H7 (cell line): ENCODE data around the gene ZNF10. TPM values are rescaled to one million over a fixed set of nuclear protein-coding genes. Genes with fewer than 3 reads are reported as not detected.

Experiments
- DNase-seq: peaks from one replicate; pipeline ENCODE4 v3.0.0; 2012
- H3K27me3 ChIP-seq: 2 replicates; pipeline ENCODE4 v1.6.0; 2011; ENCODE audit warnings: mild to moderate bottlenecking, low read length; ENCODE audit not compliant: control insufficient read depth, insufficient read depth
- H3K36me3 ChIP-seq: replicated peaks from 2 replicates; pipeline ENCODE4 v1.5.1; 2011; ENCODE audit warnings: low read length; ENCODE audit not compliant: control insufficient read depth, insufficient read depth
- H3K4me3 ChIP-seq: 2 replicates; pipeline ENCODE4 v1.5.1; 2011; ENCODE audit warnings: low read depth, mild to moderate bottlenecking, control low read depth, low read length, moderate library complexity; ENCODE audit not compliant: insufficient read depth
- total RNA-seq: library from RNA; depleted of rRNA; stranded (reverse); fragments of >200 nt; shearing (Covaris generic); gene quantifications from 2 replicates; pipeline ENCODE4 v1.2.3, GENCODE V29; 2014

Gene ZNF10
- total RNA-seq, 1 experiment from 2014 or later: 2.2 TPM

GRCh38 chr12:133165776-133166175 is 35.3 kb downstream of the ZNF10 start:
- no peak for DNase-seq
- Histone ChIP-seq H3K36me3 (no peaks in the 10 kb centered on the region), H3K27me3 (no peaks in the 10 kb centered on the region), H3K4me3 (no peak overlapping the region)

- no peaks in the 10 kb centered on the region for H3K36me3 ChIP-seq
- DNase-seq: no peak
- no peak overlapping the region for H3K4me3 ChIP-seq
- H3K27me3 ChIP-seq: no peaks in the 10 kb centered on the region
Measured at GRCh38 chr12:133172491-133172890, 42.1 kb downstream of the ZNF10 start.

DNA sequence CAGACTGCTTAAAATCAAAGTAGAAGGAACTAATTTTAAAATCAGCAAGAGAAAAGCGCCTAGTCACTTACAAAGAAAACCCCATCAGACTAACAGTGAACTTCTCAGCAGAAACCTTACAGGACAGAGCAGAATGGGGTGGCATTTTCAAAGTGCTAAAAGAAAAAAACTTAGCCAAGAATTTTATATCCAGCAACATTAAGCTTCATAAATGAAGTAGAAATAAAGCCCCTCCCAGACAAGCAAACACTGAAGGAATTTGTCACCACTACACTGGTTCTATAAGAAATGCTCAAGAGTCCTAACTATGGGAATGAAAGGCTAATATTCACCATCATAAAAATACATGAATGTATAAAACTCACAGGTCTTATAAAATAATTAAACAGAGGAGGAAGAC is 44.5 kb downstream of the ZNF10 start:
- Histone ChIP-seq H3K27me3 (no peaks in the 10 kb centered on the region), H3K4me3 (no peak overlapping the region), H3K36me3 (no peaks in the 10 kb centered on the region)
- no peak for DNase-seq

DNA sequence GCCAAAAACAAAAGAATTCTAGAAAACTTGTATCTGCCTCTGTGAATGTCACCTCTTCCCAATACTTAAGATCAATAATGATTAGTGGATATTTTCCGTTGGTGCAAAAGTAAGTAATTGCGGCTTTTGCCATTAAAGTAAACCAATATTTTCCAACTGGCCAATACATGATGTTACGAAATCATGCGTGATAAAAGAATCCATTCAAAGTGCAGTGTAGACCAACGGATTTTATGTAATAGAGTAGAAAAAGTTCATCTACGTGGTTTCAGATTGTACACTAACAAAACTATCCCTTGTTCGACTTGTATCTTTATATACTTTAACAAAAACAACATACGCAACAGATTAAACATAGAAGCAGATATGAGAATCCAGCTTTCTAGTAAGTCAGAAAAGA is 50.2 kb downstream of the ZNF10 start:
- H3K4me3 ChIP-seq: no peak overlapping the region
- no peak for DNase-seq
- H3K36me3 ChIP-seq: peaks cover 14% of the 10 kb centered on the region
- no peaks in the 10 kb centered on the region for H3K27me3 ChIP-seq

DNA sequence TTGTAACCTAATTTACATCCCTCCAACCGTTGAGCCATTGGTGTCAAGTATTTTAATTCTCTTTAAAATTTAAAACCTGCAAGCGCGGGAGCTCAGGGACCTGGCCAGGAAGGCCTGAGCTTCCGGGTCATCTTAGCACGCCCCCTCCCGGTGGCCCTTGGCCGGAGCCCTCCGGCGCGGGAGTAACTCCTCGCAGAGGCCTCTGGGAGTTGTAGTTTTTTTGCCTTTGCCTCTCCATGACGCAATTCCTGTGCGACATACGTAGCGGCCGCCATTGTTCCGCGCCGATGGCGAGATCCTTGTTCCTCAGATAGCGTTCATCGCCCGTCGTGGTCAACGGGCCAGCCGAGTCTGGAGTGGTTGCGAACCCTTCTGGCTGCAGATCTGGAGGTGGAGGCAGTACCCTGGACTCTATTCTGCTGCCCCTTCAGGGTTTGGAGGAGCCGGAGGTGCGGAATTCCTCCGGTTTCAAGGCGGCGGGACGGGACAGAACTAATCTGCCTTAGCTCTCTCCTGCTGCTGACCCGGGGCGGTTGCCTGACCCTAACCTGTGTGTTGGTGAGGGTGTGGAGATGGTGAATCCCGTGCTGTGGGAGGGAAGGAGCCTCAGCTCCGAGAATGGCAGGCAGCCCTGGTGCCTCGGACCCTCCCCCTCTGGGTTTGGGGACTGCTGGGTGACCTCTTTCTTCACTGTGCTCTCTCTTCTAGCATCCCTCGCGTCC is 51.0 kb downstream of the ZNF10 start, which contains the start of gene ZNF268:
Gene ZNF268 (plus strand): TSS at position 258 of the 722 bp plus-strand sequence. CDS start 503 bp downstream, outside the sequence.
- DNase-seq: peak; percentile 95
- peak within 1 kb of the TSS; percentile 87 for H3K4me3 ChIP-seq
- H3K36me3 ChIP-seq: peaks cover 17% of the 10 kb centered on the region
- no peaks in the 10 kb centered on the region for H3K27me3 ChIP-seq

DNA sequence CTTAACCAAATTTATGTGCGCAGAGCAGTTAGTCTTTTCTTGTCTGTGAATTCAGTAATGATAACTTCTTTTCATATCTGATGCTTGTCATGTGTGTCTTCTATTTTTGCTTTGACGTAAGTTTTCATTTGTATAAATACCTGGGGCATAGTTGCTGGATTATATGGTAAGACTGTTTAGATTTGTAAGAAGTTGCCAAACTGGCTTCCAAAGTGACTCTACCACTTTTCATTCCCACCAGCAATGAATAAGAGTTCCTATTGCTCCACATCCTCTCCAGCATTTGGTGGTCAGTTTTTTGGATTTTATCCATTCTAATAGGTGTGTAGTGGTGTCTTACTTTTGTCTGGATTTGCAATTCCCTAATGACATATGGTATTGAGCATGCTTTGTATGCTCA is 59.7 kb downstream of the ZNF10 start:
- Histone ChIP-seq H3K27me3 (no peaks in the 10 kb centered on the region), H3K4me3 (no peak overlapping the region), H3K36me3 (peaks cover 54% of the 10 kb centered on the region)
- no peak for DNase-seq

- Histone ChIP-seq H3K36me3 (peaks cover 45% of the 10 kb centered on the region), H3K4me3 (no peak overlapping the region), H3K27me3 (no peaks in the 10 kb centered on the region)
- no peak for DNase-seq
Measured at GRCh38 chr12:133192847-133193246, 62.4 kb downstream of the ZNF10 start.

GRCh38 chr12:133201888-133202287 is 71.5 kb downstream of the ZNF10 start:
- DNase-seq: no peak
- H3K4me3 ChIP-seq: no peak overlapping the region

DNA sequence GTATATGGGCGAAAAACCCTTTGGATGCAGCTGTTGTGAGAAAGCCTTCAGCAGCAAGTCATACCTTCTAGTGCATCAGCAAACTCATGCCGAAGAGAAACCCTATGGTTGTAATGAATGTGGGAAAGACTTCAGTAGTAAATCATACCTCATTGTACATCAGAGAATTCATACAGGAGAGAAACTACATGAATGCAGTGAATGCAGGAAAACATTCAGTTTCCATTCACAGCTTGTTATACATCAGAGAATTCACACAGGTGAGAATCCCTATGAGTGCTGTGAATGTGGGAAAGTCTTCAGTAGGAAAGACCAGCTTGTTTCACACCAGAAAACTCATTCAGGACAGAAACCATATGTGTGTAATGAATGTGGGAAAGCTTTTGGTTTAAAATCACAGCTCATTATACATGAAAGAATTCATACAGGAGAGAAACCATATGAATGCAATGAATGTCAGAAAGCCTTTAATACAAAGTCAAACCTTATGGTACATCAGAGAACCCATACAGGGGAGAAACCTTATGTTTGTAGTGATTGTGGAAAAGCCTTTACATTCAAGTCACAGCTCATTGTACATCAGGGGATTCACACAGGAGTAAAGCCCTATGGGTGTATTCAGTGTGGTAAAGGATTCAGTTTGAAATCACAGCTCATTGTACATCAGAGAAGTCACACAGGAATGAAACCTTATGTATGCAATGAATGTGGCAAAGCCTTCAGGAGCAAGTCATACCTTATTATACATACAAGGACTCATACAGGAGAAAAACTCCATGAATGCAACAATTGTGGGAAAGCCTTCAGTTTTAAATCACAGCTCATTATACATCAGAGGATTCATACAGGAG is 72.3 kb downstream of the ZNF10 start:
- Histone ChIP-seq H3K4me3 (no peak overlapping the region), H3K36me3 (peaks cover 22% of the 10 kb centered on the region), H3K27me3 (no peaks in the 10 kb centered on the region)
- DNase-seq: no peak

More at GRCh38 chr12:133201888-133202287, 71.5 kb downstream of the ZNF10 start:
- H3K36me3 ChIP-seq: peaks cover 22% of the 10 kb centered on the region
- no peaks in the 10 kb centered on the region for H3K27me3 ChIP-seq

GRCh38 chr12:133203344-133204263 is 73.2 kb downstream of the ZNF10 start:
- DNase-seq: no peak
- Histone ChIP-seq H3K36me3 (peaks cover 22% of the 10 kb centered on the region), H3K4me3 (no peak overlapping the region)

GRCh38 chr12:133204264-133204603 is 73.8 kb downstream of the ZNF10 start:
- H3K36me3 ChIP-seq: peaks cover 22% of the 10 kb centered on the region
- DNase-seq: no peak
- H3K27me3 ChIP-seq: no peaks in the 10 kb centered on the region
- no peak overlapping the region for H3K4me3 ChIP-seq

More at GRCh38 chr12:133203344-133204263, 73.2 kb downstream of the ZNF10 start:
- H3K27me3 ChIP-seq: no peaks in the 10 kb centered on the region

DNA sequence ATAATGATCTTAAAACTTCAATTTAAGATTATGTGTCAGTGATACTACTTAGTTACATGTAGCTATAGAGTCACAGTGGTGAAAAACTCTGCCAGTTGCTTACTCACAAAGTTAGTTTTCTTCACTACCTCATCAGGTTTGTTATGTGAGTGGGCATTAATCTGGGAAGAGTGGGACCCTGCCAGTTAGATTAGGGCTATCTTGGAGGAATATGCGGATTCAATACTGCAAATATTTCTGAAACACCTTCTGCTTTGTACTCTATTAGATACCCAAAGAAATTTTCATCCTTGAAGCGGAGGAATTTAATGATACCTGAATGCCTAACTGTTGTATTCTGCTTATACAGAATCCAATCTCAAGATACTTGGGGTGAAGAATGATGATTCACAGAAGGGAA is 76.0 kb downstream of the ZNF10 start:
- H3K36me3 ChIP-seq: peaks cover 22% of the 10 kb centered on the region
- no peaks in the 10 kb centered on the region for H3K27me3 ChIP-seq
- no peak overlapping the region for H3K4me3 ChIP-seq
- DNase-seq: no peak
